HEK293 (cell line): ENCODE measurements around the gene LNPK.

Source experiments
- INSM2 ChIP-seq: fragments of 450-650 bp; formaldehyde crosslinking; IDR thresholded peaks from 2 replicates; pipeline ENCODE4 v1.5.1; 2016; ENCODE audit warnings: missing biosample characterization, missing genetic modification characterization
- KLF8 ChIP-seq: fragments of 450-650 bp; formaldehyde crosslinking; IDR thresholded peaks from 2 replicates; pipeline ENCODE4 v1.5.1; 2016; ENCODE audit warnings: missing biosample characterization, missing genetic modification characterization
- PRDM2 ChIP-seq: fragments of 450-650 bp; formaldehyde crosslinking; IDR thresholded peaks from 2 replicates; pipeline ENCODE4 v1.5.1; 2016; ENCODE audit warnings: missing biosample characterization, missing genetic modification characterization, borderline replicate concordance
- TCF7L2 ChIP-seq: IDR thresholded peaks from 2 replicates; pipeline ENCODE4 v1.6.1; 2011; ENCODE audit warnings: low read depth, mild to moderate bottlenecking, inconsistent platforms, low read length, moderate library complexity, borderline replicate concordance
- TSHZ1 ChIP-seq: fragments of 450-650 bp; formaldehyde crosslinking; IDR thresholded peaks from 2 replicates; pipeline ENCODE4 v1.5.1; 2016; ENCODE audit warnings: missing biosample characterization, missing genetic modification characterization, borderline replicate concordance
- ZNF10 ChIP-seq: fragments of 450-650 bp; formaldehyde crosslinking; IDR thresholded peaks from 2 replicates; pipeline ENCODE4 v1.5.1; 2017; ENCODE audit warnings: missing biosample characterization, missing genetic modification characterization
- ZNF132 ChIP-seq: fragments of 450-650 bp; formaldehyde crosslinking; IDR thresholded peaks from 2 replicates; pipeline ENCODE4 v1.5.1; 2017; ENCODE audit warnings: missing biosample characterization, missing genetic modification characterization, borderline replicate concordance
- ZNF274 ChIP-seq, 2 experiments: fragments of 200-500 bp in 1 of 2; fragments of 450-650 bp in 1 of 2; sonication (Bioruptor generic) in 1 of 2; formaldehyde crosslinking in 1 of 2; IDR thresholded peaks; 2 replicates each; pipeline versions ENCODE4 v1.5.1 to v1.6.1; 2014 to 2016; ENCODE audit warnings: borderline replicate concordance in 1 of 2, inconsistent platforms in 1 of 2, low read length in 1 of 2, missing biosample characterization in 1 of 2, missing genetic modification characterization in 1 of 2
- ZNF302 ChIP-seq: fragments of 450-650 bp; formaldehyde crosslinking; IDR thresholded peaks from 2 replicates; pipeline ENCODE4 v1.5.1; 2016; ENCODE audit warnings: missing biosample characterization, missing genetic modification characterization, low read depth
- ZNF366 ChIP-seq: fragments of 450-650 bp; formaldehyde crosslinking; conservative IDR thresholded peaks from 2 replicates; pipeline ENCODE4 v1.5.1; 2016; ENCODE audit warnings: missing biosample characterization, missing genetic modification characterization
- ZNF398 ChIP-seq: fragments of 450-650 bp; formaldehyde crosslinking; IDR thresholded peaks from 2 replicates; pipeline ENCODE4 v1.5.1; 2017; ENCODE audit warnings: missing biosample characterization, missing genetic modification characterization
- ZNF473 ChIP-seq: fragments of 450-650 bp; formaldehyde crosslinking; IDR thresholded peaks from 2 replicates; pipeline ENCODE4 v1.5.1; 2017; ENCODE audit warnings: missing biosample characterization, missing genetic modification characterization
- ZNF501 ChIP-seq: fragments of 450-650 bp; formaldehyde crosslinking; IDR thresholded peaks from 2 replicates; pipeline ENCODE4 v1.5.1; 2016; ENCODE audit warnings: missing biosample characterization, missing genetic modification characterization
- ZNF521 ChIP-seq: fragments of 450-650 bp; formaldehyde crosslinking; IDR thresholded peaks from 2 replicates; pipeline ENCODE4 v1.5.1; 2017; ENCODE audit warnings: missing biosample characterization, mild to moderate bottlenecking, missing genetic modification characterization
- ZNF529 ChIP-seq: fragments of 450-650 bp; formaldehyde crosslinking; IDR thresholded peaks from 2 replicates; pipeline ENCODE4 v1.5.1; 2017; ENCODE audit warnings: missing genetic modification characterization, missing biosample characterization; ENCODE audit not compliant: insufficient replicate concordance
- ZNF707 ChIP-seq: fragments of 450-650 bp; formaldehyde crosslinking; IDR thresholded peaks from 2 replicates; pipeline ENCODE4 v1.5.1; 2016; ENCODE audit warnings: missing biosample characterization, missing genetic modification characterization
- ZNF76 ChIP-seq: fragments of 450-650 bp; formaldehyde crosslinking; IDR thresholded peaks from 2 replicates; pipeline ENCODE4; 2016; ENCODE audit warnings: low read depth, missing biosample characterization, missing genetic modification characterization, borderline replicate concordance
- TF ChIP-seq, protein P1 (sequence below): fragments of 450-650 bp; formaldehyde crosslinking; IDR thresholded peaks from 2 replicates; pipeline ENCODE4 v1.5.1; 2016; ENCODE audit warnings: missing biosample characterization, missing genetic modification characterization
- TF ChIP-seq, protein P2 (sequence below): fragments of 450-650 bp; formaldehyde crosslinking; IDR thresholded peaks from 2 replicates; pipeline ENCODE4 v1.5.1; 2016; ENCODE audit warnings: missing biosample characterization, missing genetic modification characterization
- TF ChIP-seq, protein P3 (sequence below): fragments of 450-650 bp; formaldehyde crosslinking; IDR thresholded peaks from 2 replicates; pipeline ENCODE4 v1.5.1; 2016; ENCODE audit warnings: missing biosample characterization, missing genetic modification characterization

Gene LNPK

DNA sequence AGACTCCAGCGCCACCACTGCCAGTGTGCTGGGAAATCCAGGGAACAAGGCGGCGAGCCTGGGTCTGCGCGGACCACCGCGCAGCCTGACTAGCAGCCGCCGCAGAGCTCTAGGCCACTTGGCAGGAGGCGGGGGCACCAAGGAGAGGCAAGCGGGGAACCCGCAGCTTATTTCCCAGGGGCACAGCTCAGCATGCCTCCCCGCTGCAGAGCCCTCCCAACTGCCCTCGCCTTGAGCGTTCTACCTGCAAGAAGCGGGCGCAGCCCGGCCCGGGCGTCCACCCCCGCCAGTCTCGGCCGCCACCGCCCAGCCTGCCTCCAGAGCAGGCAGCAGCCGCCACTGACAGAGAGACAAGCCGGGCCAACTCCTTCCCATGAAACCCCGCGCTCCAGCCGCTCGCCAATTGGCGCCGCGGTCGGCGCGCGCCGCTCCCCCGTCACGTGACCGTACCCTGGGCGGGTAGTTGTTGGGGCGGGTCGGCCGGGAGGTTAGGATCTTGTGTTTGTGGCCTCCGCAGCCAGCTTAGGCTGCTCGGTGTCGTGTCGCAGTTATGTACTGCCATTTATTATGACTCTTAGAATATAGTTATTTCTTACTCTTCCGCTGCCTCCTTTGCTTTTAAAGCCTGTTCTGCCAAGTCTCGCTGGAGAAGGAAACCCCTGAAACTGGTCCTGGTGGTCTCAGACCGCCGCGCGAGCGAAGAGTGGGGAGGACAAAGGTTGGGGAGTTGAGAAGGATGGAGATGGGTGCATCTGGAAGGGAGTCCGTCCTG lies at the start of gene LNPK (continued):
- TF ChIP-seq KLF8 (tag by site-specific recombination), result 0 out of 2 replicates have a peak, but pooled peaks have one; percentile 45
- TF ChIP-seq ZNF473, result no peak
- peak; percentile 32; the same call in 1 of the 2 replicates for TF ChIP-seq ZNF398 (tag by site-specific recombination)
- TF ChIP-seq ZNF521 (tag by site-specific recombination), result no peak
- TF ChIP-seq INSM2 (tag by site-specific recombination), result no peak
- TF ChIP-seq, protein P1, sequence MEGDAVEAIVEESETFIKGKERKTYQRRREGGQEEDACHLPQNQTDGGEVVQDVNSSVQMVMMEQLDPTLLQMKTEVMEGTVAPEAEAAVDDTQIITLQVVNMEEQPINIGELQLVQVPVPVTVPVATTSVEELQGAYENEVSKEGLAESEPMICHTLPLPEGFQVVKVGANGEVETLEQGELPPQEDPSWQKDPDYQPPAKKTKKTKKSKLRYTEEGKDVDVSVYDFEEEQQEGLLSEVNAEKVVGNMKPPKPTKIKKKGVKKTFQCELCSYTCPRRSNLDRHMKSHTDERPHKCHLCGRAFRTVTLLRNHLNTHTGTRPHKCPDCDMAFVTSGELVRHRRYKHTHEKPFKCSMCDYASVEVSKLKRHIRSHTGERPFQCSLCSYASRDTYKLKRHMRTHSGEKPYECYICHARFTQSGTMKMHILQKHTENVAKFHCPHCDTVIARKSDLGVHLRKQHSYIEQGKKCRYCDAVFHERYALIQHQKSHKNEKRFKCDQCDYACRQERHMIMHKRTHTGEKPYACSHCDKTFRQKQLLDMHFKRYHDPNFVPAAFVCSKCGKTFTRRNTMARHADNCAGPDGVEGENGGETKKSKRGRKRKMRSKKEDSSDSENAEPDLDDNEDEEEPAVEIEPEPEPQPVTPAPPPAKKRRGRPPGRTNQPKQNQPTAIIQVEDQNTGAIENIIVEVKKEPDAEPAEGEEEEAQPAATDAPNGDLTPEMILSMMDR (tag by site-specific recombination), result peak; percentile 74
- TF ChIP-seq, protein P2, sequence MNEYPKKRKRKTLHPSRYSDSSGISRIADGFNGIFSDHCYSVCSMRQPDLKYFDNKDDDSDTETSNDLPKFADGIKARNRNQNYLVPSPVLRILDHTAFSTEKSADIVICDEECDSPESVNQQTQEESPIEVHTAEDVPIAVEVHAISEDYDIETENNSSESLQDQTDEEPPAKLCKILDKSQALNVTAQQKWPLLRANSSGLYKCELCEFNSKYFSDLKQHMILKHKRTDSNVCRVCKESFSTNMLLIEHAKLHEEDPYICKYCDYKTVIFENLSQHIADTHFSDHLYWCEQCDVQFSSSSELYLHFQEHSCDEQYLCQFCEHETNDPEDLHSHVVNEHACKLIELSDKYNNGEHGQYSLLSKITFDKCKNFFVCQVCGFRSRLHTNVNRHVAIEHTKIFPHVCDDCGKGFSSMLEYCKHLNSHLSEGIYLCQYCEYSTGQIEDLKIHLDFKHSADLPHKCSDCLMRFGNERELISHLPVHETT (tag by site-specific recombination), result no peak
- TF ChIP-seq PRDM2 (tag by site-specific recombination), result no peak
- no peak for TF ChIP-seq ZNF302 (tag by site-specific recombination)
- no peak for TF ChIP-seq TSHZ1
- peak; percentile 16; the same call in 1 of the 2 replicates for TF ChIP-seq ZNF10 (tag by site-specific recombination)
- peak; percentile 86 for TF ChIP-seq ZNF76 (tag by site-specific recombination)
- TF ChIP-seq ZNF529, result no peak
- TF ChIP-seq ZNF132 (tag by site-specific recombination), result no peak
- no peak; the same call in 1 of the 2 replicates for TF ChIP-seq ZNF366 (tag by site-specific recombination)
- TF ChIP-seq, protein P3, sequence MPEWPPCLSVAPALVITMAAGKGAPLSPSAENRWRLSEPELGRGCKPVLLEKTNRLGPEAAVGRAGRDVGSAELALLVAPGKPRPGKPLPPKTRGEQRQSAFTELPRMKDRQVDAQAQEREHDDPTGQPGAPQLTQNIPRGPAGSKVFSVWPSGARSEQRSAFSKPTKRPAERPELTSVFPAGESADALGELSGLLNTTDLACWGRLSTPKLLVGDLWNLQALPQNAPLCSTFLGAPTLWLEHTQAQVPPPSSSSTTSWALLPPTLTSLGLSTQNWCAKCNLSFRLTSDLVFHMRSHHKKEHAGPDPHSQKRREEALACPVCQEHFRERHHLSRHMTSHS (tag by site-specific recombination), result no peak
- no peak for TF ChIP-seq ZNF274 (IDR thresholded peaks at IDR 0.05; ENCODE audit: low read length)
- TF ChIP-seq ZNF274 (tag by site-specific recombination; IDR thresholded peaks at IDR 0.05; ENCODE audit: borderline replicate concordance), result no peak
- no peak for TF ChIP-seq TCF7L2
- TF ChIP-seq ZNF501 (tag by site-specific recombination), result no peak
- TF ChIP-seq ZNF707 (tag by site-specific recombination), result no peak
